Astrocyte of the cerebellum (primary cell): ENCODE measurements around the gene KIFC1.

Experiments
- DNase-seq: peaks from one replicate; pipeline ENCODE4 v3.0.0-alpha.2; 2011; ENCODE audit warnings: low read depth
- H3K4me3 ChIP-seq: 2 replicates; pipeline ENCODE4 v1.5.1; 2011; ENCODE audit warnings: mild to moderate bottlenecking, low read depth, low read length, moderate library complexity
- CTCF ChIP-seq: IDR thresholded peaks from 2 replicates; pipeline ENCODE4 v1.5.1; 2012; ENCODE audit warnings: low read length, low read depth, moderate library complexity, mild to moderate bottlenecking; ENCODE audit errors: missing control alignments
- in situ Hi-C: cut with HindIII; loops from 2 replicates; pipeline ENCODE4 v1.10.0; 2017; ENCODE audit warnings: low sequenced_read_pairs

KIFC1 gene

GRCh38 chr6:33428966-33429749 lies 37.5 kb downstream of the KIFC1 start:
- no peak for TF ChIP-seq CTCF
- DNase-seq, result no peak
- in situ Hi-C loops, result no loop called here
- H3K4me3 ChIP-seq, result no peak overlapping the region

GRCh38 chr6:33429750-33430052 lies 38.1 kb downstream of the KIFC1 start:
- no peak for TF ChIP-seq CTCF
- in situ Hi-C loops, result no loop called here
- H3K4me3 ChIP-seq, result no peak overlapping the region
- no peak for DNase-seq

- DNase-seq, result no peak
- no peak for TF ChIP-seq CTCF
- no peak overlapping the region for H3K4me3 ChIP-seq
- in situ Hi-C loops, result no loop called here
These were observed 38.7 kb downstream of the KIFC1 start for GRCh38 chr6:33430334-33430733.

GRCh38 chr6:33430991-33431879 lies 39.6 kb downstream of the KIFC1 start:
- no peak overlapping the region for H3K4me3 ChIP-seq
- DNase-seq, result no peak
- TF ChIP-seq CTCF, result no peak
- in situ Hi-C loops, result no loop called here

DNA sequence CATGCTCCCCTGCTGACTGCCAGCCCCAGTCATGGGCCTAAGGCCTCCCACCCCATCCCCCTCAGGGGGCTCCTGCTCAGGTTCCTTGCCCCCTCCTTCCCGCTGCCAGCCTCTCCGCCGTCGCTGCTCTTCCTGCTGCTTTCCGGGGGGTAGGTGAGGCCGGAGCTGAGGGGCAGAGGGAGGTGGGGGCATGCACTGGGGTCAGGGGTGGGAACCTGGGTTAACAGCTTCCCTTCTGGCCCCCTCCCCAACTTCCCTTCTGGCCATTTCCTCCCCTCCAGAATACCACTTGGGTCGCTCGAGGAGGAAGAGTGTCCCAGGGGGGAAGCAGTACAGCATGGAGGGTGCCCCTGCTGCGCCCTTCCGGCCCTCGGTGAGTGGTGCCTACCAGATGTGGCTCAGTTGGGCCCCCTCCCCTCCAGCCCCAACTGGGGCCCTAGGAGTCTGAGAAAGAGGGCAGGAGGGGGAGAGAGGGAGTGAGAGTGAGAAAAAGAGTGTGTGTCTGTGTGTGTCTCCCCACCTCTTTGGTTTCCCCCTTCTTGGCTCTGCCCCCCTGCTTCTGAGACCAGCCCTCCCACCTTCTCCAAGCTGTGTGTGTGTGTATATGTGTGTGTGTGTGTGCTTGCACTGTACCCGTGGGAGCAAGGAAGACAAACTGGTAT lies 40.4 kb downstream of the KIFC1 start:
- TF ChIP-seq CTCF, result no peak
- no peak for DNase-seq
- H3K4me3 ChIP-seq, result no peak overlapping the region
- in situ Hi-C loops, result no loop called here

DNA sequence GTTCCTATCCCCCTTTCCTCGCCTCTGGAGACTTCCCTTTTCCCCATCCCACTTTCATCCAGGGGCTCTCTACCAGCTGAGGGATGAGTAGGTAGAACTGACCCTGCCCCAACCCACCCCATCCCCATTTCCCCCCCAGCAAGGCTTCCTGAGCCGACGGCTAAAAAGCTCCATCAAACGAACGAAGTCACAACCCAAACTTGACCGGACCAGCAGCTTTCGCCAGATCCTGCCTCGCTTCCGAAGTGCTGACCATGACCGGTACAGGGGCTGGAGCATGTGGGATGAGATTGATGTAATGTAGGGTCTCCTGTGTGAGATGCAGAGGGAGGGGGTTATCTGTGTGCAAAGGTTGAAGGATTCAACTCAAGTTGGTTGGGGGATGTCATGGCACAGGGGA lies 40.9 kb downstream of the KIFC1 start:
- no peak for DNase-seq
- in situ Hi-C loops, result no loop called here
- no peak overlapping the region for H3K4me3 ChIP-seq
- TF ChIP-seq CTCF, result no peak
